ENCODE data around the gene RAB1B. TPM values are rescaled to one million over a fixed set of nuclear protein-coding genes. Genes with fewer than 3 reads are reported as not detected.
"Not testable (repeated sequence)": the region's sequence is repeated elsewhere in the genome, so short reads cannot be mapped to it uniquely, and the experiment has no call there.

The RAB1B gene
- total RNA-seq, 1 donor from 2014 or later: 58.0 TPM

DNA sequence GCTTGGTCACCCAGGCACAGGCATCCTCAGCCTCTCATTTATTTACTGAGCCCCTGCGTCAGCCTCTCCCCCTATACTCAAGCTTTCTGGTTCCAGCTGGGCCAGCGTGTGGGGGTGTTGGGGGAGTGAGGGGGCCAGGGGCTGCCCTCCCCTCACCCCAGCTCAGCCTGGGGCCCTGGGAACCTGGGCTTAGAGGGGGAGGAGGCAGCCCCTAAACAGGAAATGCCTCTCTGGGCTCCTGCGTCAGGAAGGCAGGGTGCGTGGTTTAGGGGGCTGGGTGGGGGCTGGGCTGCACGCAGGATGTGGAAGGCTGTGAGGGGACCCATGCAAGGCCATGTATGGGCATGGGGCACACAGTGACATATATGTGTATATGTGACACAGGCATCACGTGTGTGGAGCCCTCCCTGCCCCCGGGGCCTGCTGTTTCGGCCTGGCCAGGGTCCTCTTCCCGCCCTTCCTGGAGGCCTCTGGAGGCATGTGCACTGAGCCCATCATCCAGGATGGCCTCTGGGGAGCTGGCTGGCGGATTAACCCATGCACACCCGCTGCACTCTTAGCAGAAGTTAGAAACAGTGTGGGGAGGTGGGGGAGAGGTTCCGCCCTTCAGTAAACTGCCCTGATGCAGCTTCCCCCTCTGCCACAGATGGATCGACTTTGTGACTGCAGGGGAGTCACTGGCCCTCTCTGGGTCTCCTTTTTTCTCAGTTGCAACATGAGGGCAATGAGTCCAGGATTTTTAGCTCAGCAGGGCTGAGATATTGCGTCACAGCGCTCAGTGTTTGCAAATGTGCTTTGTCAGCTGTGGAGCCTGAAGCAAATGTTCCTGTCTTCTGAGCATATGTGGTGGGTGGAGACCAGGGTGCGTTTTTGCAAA lies 49.5 kb downstream of the RAB1B start:
- peak; percentile 81 for ATAC-seq
- DNase-seq (ENCODE audit: low spot score): peak; percentile 79

DNA sequence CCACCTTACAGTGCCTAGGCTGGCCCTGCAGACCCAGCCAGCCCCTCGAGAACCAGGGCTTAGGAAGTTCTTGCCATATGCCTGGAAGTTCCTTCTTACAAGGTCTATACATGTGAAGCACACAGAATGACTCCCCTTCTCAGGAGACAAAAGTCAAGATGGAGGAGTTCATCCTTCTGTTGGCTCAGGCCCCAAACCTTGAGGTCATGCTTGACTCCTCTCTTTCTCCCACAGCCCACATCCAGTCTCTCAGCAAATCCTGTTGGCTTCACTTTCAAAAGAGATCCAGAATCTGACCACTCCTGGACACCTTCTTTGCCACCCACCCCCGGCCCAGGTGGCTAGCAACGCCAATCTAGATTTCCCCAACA lies 50.1 kb downstream of the RAB1B start:
- no peak for DNase-seq (ENCODE audit: low spot score)
- ATAC-seq: no peak

DNA sequence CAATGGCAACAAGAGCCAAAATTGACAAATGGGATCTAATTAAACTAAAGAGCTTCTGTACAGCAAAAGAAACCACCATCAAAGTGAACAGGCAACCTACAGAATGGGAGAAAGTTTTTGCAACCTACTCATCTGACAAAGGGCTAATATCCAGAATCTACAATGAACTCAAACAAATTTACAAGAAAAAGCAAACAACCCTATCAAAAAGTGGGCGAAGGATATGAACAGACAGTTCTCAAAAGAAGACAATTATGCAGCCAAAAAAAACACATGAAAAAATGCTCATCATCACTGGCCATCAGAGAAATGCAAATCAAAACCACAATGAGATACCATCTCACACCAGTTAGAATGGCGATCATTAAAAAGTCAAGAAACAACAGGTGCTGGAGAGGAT lies 51.9 kb downstream of the RAB1B start:
- ATAC-seq; DNase-seq (ENCODE audit: low spot score): not testable (repeated sequence)

DNA sequence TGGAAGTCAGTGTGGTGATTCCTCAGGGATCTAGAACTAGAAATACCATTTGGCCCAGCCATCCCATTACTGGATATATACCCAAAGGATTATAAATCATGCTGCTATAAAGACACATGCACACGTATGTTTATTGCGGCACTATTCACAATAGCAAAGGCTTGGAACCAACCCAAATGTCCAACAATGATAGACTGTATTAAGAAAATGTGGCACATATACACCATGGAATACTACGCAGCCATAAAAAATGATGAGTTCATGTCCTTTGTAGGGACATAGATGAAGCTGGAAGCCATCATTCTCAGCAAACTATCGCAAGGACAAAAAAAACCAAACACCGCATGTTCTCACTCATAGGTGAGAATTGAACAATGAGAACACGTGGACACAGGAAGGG lies 52.3 kb downstream of the RAB1B start:
- DNase-seq (ENCODE audit: low spot score); ATAC-seq: not testable (repeated sequence)

DNA sequence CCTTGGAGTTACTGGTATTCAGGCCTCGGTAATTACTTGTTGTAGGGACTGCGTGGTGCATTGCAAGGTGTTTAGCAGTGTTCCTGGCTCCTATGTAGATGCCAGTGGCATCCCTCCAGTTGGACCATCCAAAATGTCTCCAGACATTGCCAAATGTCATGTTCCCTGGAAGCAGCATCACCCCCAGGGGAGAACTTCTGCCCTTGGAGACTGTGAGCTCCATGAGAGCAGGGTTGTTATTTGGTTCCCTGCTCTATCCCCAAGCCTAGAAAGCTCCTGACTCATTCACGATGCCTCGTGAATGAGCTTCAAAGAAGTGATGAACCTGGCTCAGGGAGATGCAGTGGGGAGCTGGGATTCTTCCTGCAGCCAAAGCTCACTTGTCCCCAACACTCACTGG lies 53.2 kb downstream of the RAB1B start:
- DNase-seq (ENCODE audit: low spot score) (no peak), ATAC-seq (no peak)

DNA sequence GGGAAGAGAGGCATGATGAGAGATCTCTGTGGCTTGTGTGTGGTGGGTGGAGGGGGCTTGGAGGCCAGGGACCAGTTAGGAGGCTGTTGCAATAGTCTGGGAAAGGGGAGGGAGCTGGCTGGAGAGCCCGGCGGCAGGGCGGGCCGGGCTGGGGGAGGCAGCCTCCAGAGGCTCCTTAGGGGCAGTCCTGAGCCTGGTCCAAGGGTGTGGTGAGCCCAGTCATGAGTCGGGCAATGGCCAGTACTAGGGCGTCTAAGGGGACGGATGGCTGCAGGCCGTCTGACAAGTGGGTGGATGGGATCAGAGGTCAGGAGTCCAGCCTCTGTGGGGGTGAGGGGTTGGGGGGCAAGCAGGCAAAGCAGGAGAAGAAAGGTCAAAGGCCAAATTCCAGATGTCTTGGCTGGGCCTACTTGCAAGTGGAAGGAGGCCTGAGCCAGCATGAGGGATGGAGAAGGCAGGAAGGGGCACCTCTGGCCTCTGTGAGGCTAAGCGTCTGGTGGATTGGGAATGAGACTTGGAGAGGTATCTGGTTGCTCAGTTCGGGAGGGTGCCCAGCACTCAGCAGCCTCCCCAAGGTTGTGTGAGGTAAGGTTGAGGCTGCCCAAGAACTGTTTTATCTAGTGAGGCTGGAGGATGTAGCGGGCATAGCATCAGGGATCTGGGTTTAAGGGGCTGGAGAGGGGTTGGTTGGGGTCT lies 54.4 kb downstream of the RAB1B start:
- DNase-seq (ENCODE audit: low spot score) (no peak), ATAC-seq (no peak)

DNA sequence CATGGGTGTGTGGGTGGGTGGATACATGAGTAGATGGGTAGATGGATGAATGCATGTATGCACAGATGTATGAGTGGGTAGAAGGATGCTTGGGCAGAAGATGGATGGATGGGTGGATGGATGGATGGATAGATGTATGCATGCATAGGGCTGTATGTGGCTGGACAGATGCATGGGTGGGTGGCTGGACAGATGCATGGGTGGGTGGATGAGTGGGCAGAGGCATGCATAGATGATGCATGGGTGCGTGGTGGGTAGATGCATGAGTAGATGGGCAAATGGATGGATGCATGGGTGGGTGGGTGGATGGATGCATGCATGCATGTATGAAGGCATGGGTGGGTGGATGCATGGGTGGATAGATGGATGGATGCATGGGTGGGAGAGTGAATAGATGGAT lies 55.2 kb downstream of the RAB1B start:
- DNase-seq (ENCODE audit: low spot score) (no peak), ATAC-seq (no peak)

DNA sequence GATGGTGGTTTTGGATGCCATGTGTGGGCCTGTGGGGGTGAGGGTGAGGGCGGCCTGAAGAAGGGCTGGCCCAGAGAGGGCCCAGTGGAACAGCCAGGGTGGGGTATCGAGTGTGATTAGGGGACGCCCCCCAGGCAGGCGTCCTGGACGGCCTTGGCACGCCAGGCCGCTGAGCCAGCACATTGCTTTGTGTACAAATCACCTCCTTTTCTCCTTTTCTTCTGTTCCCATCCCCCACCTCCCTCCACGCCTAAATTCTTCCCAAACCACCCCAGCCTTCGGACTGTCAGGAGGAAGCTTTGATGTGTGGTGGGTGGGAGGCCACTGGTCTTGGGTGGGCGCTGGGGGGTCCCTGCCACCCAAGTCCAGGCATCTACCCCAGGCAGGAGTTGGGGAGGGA lies 56.2 kb downstream of the RAB1B start:
- ATAC-seq (no peak), DNase-seq (ENCODE audit: low spot score) (no peak)

DNA sequence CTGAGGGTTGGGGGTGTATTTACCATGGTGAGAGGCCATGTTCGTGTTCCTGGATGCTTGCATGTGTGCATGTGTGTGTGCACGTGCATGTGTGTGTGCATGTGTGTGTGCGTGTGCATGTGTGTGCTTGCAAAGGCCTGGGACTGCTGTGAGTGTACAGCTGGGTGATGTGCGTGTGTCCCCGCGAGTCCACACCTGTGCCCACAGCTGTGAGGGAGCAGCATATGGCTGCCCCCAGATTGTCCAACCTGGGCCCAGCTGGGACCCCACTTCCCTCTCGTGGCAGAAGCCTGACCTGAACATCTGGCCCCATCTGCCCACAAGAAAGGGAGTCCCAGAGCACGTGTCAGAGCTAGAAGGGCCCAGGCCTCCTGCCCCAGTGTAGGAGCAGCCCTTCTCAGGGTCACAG lies 56.8 kb downstream of the RAB1B start:
- ATAC-seq: no peak
- DNase-seq (ENCODE audit: low spot score): no peak

DNA sequence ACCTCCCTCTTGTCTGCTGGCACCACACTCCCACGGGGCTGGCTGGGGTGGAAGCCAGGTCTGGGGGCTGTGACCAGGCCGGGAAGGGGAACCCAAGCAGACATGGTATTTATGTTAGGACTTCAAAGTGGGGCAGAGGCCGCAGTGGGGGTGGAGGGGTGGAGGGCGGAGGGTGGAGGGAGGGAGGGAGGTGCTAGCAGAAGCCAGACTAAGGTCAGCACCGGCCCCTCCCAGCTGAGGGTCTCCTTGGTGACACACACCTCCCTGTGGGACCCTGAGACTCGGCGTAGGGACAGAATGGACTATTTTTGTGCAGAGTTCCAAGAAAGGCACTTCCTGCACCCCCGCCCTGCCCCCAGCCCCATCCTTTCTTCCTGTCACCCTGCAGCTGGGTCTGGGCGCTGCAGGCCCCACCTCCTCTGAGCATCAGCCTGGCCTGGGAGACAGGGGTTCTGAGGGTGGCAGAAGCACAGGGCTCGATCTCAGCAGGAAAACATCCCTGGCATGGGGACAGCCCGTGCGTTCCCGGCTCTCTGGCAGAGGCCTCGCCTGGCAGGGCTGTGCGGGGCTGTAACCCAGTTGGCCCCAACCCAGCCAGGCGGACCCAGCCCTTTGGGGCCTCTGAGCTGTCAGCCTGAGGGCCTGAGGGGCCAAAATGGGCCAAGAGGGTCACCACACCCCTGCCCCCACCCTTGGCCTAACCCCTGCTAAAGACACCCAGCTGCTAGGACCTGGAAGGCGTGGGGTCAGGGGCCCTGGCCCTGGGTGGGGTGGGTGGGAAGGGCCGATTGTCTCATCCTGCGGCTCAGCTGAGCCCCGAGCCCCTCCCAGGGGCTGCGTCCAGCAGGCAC lies 58.0 kb downstream of the RAB1B start:
- ATAC-seq: no peak
- DNase-seq (ENCODE audit: low spot score): no peak

Other genes with a start within 250 kb of the RAB1B start
- gene CATSPER1, start 242.2 kb upstream of the RAB1B start, total RNA-seq: not detected
- not detected for gene GAL3ST3, start 219.5 kb upstream of the RAB1B start, total RNA-seq
- 79.6 TPM for gene SF3B2, start 216.3 kb upstream of the RAB1B start, total RNA-seq
- gene PACS1, start 198.4 kb upstream of the RAB1B start, total RNA-seq: 5.8 TPM
- 5.6 TPM for gene KLC2, start 10.9 kb upstream of the RAB1B start, total RNA-seq
- gene CNIH2, start 9.5 kb downstream of the RAB1B start, total RNA-seq: 0.13 TPM
- 120 TPM for gene YIF1A, start 20.5 kb downstream of the RAB1B start, total RNA-seq
- 0.10 TPM for gene TMEM151A, start 23.3 kb downstream of the RAB1B start, total RNA-seq
- gene CD248, start 48.4 kb downstream of the RAB1B start, total RNA-seq: 0.91 TPM
- 0.93 TPM for gene RIN1, start 67.8 kb downstream of the RAB1B start, total RNA-seq
- gene BRMS1, start 76.5 kb downstream of the RAB1B start, total RNA-seq: 11.2 TPM
- gene B4GAT1, start 79.0 kb downstream of the RAB1B start, total RNA-seq: 19.4 TPM
- gene SLC29A2, start 103.1 kb downstream of the RAB1B start, total RNA-seq: 0.48 TPM
- not detected for gene NPAS4, start 152.4 kb downstream of the RAB1B start, total RNA-seq
- gene MRPL11, start 170.2 kb downstream of the RAB1B start, total RNA-seq: 28.5 TPM
- gene PELI3, start 198.3 kb downstream of the RAB1B start, total RNA-seq: 4.8 TPM
- gene DPP3, start 211.8 kb downstream of the RAB1B start, total RNA-seq: 24.4 TPM
- 11.6 TPM for gene BBS1, start 242.0 kb downstream of the RAB1B start, total RNA-seq

Measured in left lobe of liver (tissue), 2 donors.